ENCODE measurements around the gene KXD1.

GRCh38 chr19:18610556-18611326, 53.1 kb downstream of the KXD1 start:
- TF ChIP-seq POLR2A (IDR thresholded peaks at IDR 0.05) (no peak), CTCF (IDR thresholded peaks at IDR 0.05 in 4 of 5, conservative IDR thresholded peaks at IDR 0.05 in 1 of 5) (no peak)
